ENCODE data around the gene CYTH1. TPM values are rescaled to one million over a fixed set of nuclear protein-coding genes. Genes with fewer than 3 reads are reported as not detected.
"Not testable (repeated sequence)": the region's sequence is repeated elsewhere in the genome, so short reads cannot be mapped to it uniquely, and the experiment has no call there.

CYTH1 gene
- total RNA-seq, 1 donor from 2014 or later = 29.4 TPM

- DNase-seq (ENCODE audit: low spot score) = peak; percentile 44
- intact Hi-C loops (cut with DNase I) = no loop called here
These were observed 102.3 kb downstream of the CYTH1 start for GRCh38 chr17:78679495-78680395.

- intact Hi-C loops (cut with DNase I) = no loop called here
- no peak for DNase-seq (ENCODE audit: low spot score)
These were observed 103.4 kb downstream of the CYTH1 start for GRCh38 chr17:78678711-78679110.

GRCh38 chr17:78678222-78678557 is 103.9 kb downstream of the CYTH1 start:
- intact Hi-C loops (cut with DNase I) = no loop called here
- DNase-seq (ENCODE audit: low spot score) = peak; percentile 50

- intact Hi-C loops (cut with DNase I) = no loop called here
- DNase-seq (ENCODE audit: low spot score) = peak; percentile 61
These were observed 104.5 kb downstream of the CYTH1 start for GRCh38 chr17:78677303-78678221.

- intact Hi-C loops (cut with DNase I) = no loop called here
- peak; percentile 66 for DNase-seq (ENCODE audit: low spot score)
These were observed 105.4 kb downstream of the CYTH1 start for GRCh38 chr17:78676412-78677302.

- intact Hi-C loops (cut with DNase I) = no loop called here
- DNase-seq (ENCODE audit: low spot score) = peak; percentile 63
These were observed 106.2 kb downstream of the CYTH1 start for GRCh38 chr17:78675836-78676235.

- no peak for DNase-seq (ENCODE audit: low spot score)
- intact Hi-C loops (cut with DNase I) = no loop called here
These were observed 106.8 kb downstream of the CYTH1 start for GRCh38 chr17:78675316-78675616.

GRCh38 chr17:78674595-78675315 is 107.3 kb downstream of the CYTH1 start:
- DNase-seq (ENCODE audit: low spot score) = no peak
- intact Hi-C loops (cut with DNase I) = no loop called here

- intact Hi-C loops (cut with DNase I) = no loop called here
- no peak for DNase-seq (ENCODE audit: low spot score)
These were observed 107.9 kb downstream of the CYTH1 start for GRCh38 chr17:78674156-78674555.

- intact Hi-C loops (cut with DNase I) = no loop called here
- no peak for DNase-seq (ENCODE audit: low spot score)
These were observed 108.7 kb downstream of the CYTH1 start for GRCh38 chr17:78673395-78673794.

GRCh38 chr17:78672871-78673371 is 109.2 kb downstream of the CYTH1 start:
- intact Hi-C loops (cut with DNase I) = no loop called here
- no peak for DNase-seq (ENCODE audit: low spot score)

- DNase-seq (ENCODE audit: low spot score) = no peak
- intact Hi-C loops (cut with DNase I) = no loop called here
These were observed 110.1 kb downstream of the CYTH1 start for GRCh38 chr17:78672005-78672404.

GRCh38 chr17:78671726-78672001 is 110.4 kb downstream of the CYTH1 start:
- intact Hi-C loops (cut with DNase I); DNase-seq (ENCODE audit: low spot score): not testable (repeated sequence)

GRCh38 chr17:78670850-78671725 is 111.0 kb downstream of the CYTH1 start:
- intact Hi-C loops (cut with DNase I) = no loop called here
- DNase-seq (ENCODE audit: low spot score) = no peak

- DNase-seq (ENCODE audit: low spot score) = no peak
- intact Hi-C loops (cut with DNase I) = no loop called here
These were observed 112.0 kb downstream of the CYTH1 start for GRCh38 chr17:78669975-78670518.

- peak; percentile 63 for DNase-seq (ENCODE audit: low spot score)
- intact Hi-C loops (cut with DNase I) = no loop called here
These were observed 112.7 kb downstream of the CYTH1 start for GRCh38 chr17:78669256-78669974.

- intact Hi-C loops (cut with DNase I) = no loop called here
- peak; percentile 10 for DNase-seq (ENCODE audit: low spot score)
These were observed 113.2 kb downstream of the CYTH1 start for GRCh38 chr17:78668847-78669246.

Measured in cardiac septum (tissue), 1 donor.